ENCODE data around the gene KLHL13. TPM values are rescaled to one million over a fixed set of nuclear protein-coding genes. Genes with fewer than 3 reads are reported as not detected.

KLHL13 gene
- total RNA-seq, 3 donors from 2014 or later, result 1.6 to 21.3 (median 20.2) TPM

GRCh38 chrX:118039591-118039990, 77.0 kb downstream of the KLHL13 start:
- no peak for DNase-seq (ENCODE audit: low spot score in 2 of 2)
- no peaks in the 10 kb centered on the region for H3K27me3 ChIP-seq
- intact Hi-C loops (cut with DNase I; ENCODE audit: low total_unique reads), result no loop called here
- H3K9me3 ChIP-seq, result peaks cover 9 to 21% of the 10 kb centered on the region in 2 donors
- no peak for TF ChIP-seq POLR2AphosphoS5 (IDR thresholded peaks at IDR 0.05)
- no peak for TF ChIP-seq CTCF (IDR thresholded peaks at IDR 0.05)
- TF ChIP-seq POLR2A (IDR thresholded peaks at IDR 0.05), result no peak
- H3K27ac ChIP-seq, result no peak overlapping the region
- H3K4me3 ChIP-seq, result no peak overlapping the region
- no peaks in the 10 kb centered on the region for H3K4me1 ChIP-seq
- no peaks in the 10 kb centered on the region for H3K36me3 ChIP-seq

GRCh38 chrX:118038614-118039365, 77.8 kb downstream of the KLHL13 start:
- Histone ChIP-seq H3K27me3 (no peaks in the 10 kb centered on the region), H3K9me3 (peaks cover 6 to 14% of the 10 kb centered on the region in 2 donors), H3K36me3 (no peaks in the 10 kb centered on the region), H3K27ac (no peak overlapping the region), H3K4me3 (no peak overlapping the region), H3K4me1 (no peaks in the 10 kb centered on the region)
- no peak for DNase-seq (ENCODE audit: low spot score in 2 of 2)
- intact Hi-C loops (cut with DNase I; ENCODE audit: low total_unique reads), result no loop called here
- TF ChIP-seq POLR2AphosphoS5 (IDR thresholded peaks at IDR 0.05), result no peak
- no peak for TF ChIP-seq CTCF (IDR thresholded peaks at IDR 0.05)
- no peak for TF ChIP-seq POLR2A (IDR thresholded peaks at IDR 0.05)

- no peaks in the 10 kb centered on the region for H3K27me3 ChIP-seq
- H3K4me1 ChIP-seq, result no peaks in the 10 kb centered on the region
- H3K27ac ChIP-seq, result no peak overlapping the region
- TF ChIP-seq POLR2AphosphoS5 (IDR thresholded peaks at IDR 0.05) (no peak), POLR2A (IDR thresholded peaks at IDR 0.05) (no peak), CTCF (IDR thresholded peaks at IDR 0.05) (no peak)
- intact Hi-C loops (cut with DNase I; ENCODE audit: low total_unique reads), result no loop called here
- no peak for DNase-seq (ENCODE audit: low spot score in 2 of 2)
- H3K36me3 ChIP-seq, result no peaks in the 10 kb centered on the region
- no peaks in the 10 kb centered on the region for H3K9me3 ChIP-seq
- H3K4me3 ChIP-seq, result no peak overlapping the region
Measured at GRCh38 chrX:118026631-118027030, 90.0 kb downstream of the KLHL13 start.

GRCh38 chrX:118025226-118025625, 91.4 kb downstream of the KLHL13 start:
- H3K36me3 ChIP-seq, result no peaks in the 10 kb centered on the region
- intact Hi-C loops (cut with DNase I; ENCODE audit: low total_unique reads), result no loop called here
- no peak overlapping the region for H3K4me3 ChIP-seq
- no peaks in the 10 kb centered on the region for H3K27me3 ChIP-seq
- TF ChIP-seq POLR2A (IDR thresholded peaks at IDR 0.05), result no peak
- TF ChIP-seq CTCF (IDR thresholded peaks at IDR 0.05), result no peak
- TF ChIP-seq POLR2AphosphoS5 (IDR thresholded peaks at IDR 0.05), result no peak
- H3K9me3 ChIP-seq, result no peaks in the 10 kb centered on the region
- DNase-seq (ENCODE audit: low spot score in 2 of 2), result no peak
- H3K4me1 ChIP-seq, result no peaks in the 10 kb centered on the region
- no peak overlapping the region for H3K27ac ChIP-seq

- DNase-seq (ENCODE audit: low spot score in 2 of 2), result no peak
Measured at GRCh38 chrX:118024482-118024881, 92.1 kb downstream of the KLHL13 start.

More at GRCh38 chrX:118024482-118024881, 92.1 kb downstream of the KLHL13 start:
- Histone ChIP-seq H3K4me3 (no peak overlapping the region), H3K27me3 (no peaks in the 10 kb centered on the region), H3K27ac (no peak overlapping the region), H3K4me1 (no peaks in the 10 kb centered on the region), H3K36me3 (no peaks in the 10 kb centered on the region), H3K9me3 (no peaks in the 10 kb centered on the region)
- intact Hi-C loops (cut with DNase I; ENCODE audit: low total_unique reads), result no loop called here
- TF ChIP-seq POLR2AphosphoS5 (IDR thresholded peaks at IDR 0.05), result no peak
- TF ChIP-seq POLR2A (IDR thresholded peaks at IDR 0.05), result no peak
- TF ChIP-seq CTCF (IDR thresholded peaks at IDR 0.05), result no peak

Measured in breast epithelium (tissue), 4 donors.